ENCODE measurements around the gene MAP4K2. TPM values are rescaled to one million over a fixed set of nuclear protein-coding genes. Genes with fewer than 3 reads are reported as not detected.

MAP4K2 gene
- total and polyA plus RNA-seq, 2 of the 8 experiments (the other 6 are each of a cell fraction or from before 2014, with no cell fraction given) = 20.1 to 20.7 TPM

DNA sequence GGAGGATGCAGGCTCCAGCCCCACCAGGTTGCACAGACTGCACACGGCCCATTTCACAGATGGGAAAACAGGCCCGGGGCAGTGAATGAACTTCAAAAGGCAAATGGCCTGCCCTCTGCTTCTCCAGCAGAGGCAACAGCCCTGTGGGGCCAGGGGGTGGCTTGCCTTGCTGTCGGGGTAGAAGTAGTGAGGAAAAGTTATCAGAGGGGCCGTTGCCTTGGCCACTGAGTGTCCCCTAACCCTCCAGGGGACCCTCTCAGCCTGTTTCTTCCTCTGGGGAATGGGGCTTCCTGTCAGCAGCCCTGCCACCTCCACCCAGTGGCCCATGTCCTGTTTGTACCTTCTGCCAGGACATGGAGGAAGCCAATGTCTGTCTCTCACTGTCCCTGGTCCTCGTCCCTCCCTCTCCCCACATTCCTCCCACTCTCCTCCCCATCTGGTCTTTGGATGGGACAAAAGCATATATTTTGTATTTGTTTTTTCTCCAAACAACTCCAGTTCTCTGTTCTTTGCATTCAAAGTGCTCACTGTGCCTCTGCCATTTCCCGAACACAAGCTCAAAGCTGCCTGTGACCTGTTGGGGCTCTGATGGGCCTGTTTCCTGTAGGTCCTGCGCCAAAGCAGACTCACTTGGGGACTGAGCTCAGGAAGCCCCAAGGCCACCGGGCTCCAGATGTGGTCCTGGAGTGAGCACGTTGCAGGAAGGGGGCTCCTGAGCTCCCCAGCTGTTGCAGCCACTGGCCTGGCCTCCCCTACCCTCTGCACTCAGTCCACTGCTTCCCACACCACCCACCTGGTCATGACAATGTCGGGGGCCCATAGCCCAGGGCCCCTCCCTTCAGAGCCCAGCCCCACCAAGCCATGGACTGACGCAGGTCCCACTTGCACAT, 9.5 kb downstream of the MAP4K2 start (continued):
- TF ChIP-seq GABPA (IDR thresholded peaks at IDR 0.05; ENCODE audit: borderline replicate concordance, insufficient read depth, low read length) = no peak
- no peak for TF ChIP-seq JUN (IDR thresholded peaks at IDR 0.05; ENCODE audit: low read depth, low read length)
- TF ChIP-seq SP1 (IDR thresholded peaks at IDR 0.05; ENCODE audit: low read depth, low read length) = no peak

All from H1 (cell line).